Astrocyte of the cerebellum (primary cell): Measurements from ENCODE around the gene SLC2A11.

Experiments used
- DNase-seq: peaks from one replicate; pipeline ENCODE4 v3.0.0-alpha.2; 2011; ENCODE audit warnings: low read depth
- H3K4me3 ChIP-seq: 2 replicates; pipeline ENCODE4 v1.5.1; 2011; ENCODE audit warnings: mild to moderate bottlenecking, low read depth, low read length, moderate library complexity
- CTCF ChIP-seq: IDR thresholded peaks from 2 replicates; pipeline ENCODE4 v1.5.1; 2012; ENCODE audit warnings: low read length, low read depth, moderate library complexity, mild to moderate bottlenecking; ENCODE audit errors: missing control alignments
- in situ Hi-C: cut with HindIII; loops from 2 replicates; pipeline ENCODE4 v1.10.0; 2017; ENCODE audit warnings: low sequenced_read_pairs

SLC2A11 gene

GRCh38 chr22:23833017-23833751 lies 24.5 kb upstream of the SLC2A11 start:
- no peak for DNase-seq
- in situ Hi-C loops = loop anchor here (10.0 kb wide), 1 partner anchor 298 kb away; no protein-coding TSS in a partner anchor
- no peak for TF ChIP-seq CTCF
- H3K4me3 ChIP-seq = no peak overlapping the region

- no peak for DNase-seq
- TF ChIP-seq CTCF = no peak
- no peak overlapping the region for H3K4me3 ChIP-seq
- in situ Hi-C loops = loop anchor here (10.0 kb wide), 1 partner anchor 299 kb away; no protein-coding TSS in a partner anchor
Observed at GRCh38 chr22:23833911-23834317, 23.8 kb upstream of the SLC2A11 start.

GRCh38 chr22:23834406-23834792 lies 23.3 kb upstream of the SLC2A11 start:
- no peak for TF ChIP-seq CTCF
- in situ Hi-C loops = loop anchor here (10.0 kb wide), 1 partner anchor 300 kb away; no protein-coding TSS in a partner anchor
- H3K4me3 ChIP-seq = no peak overlapping the region
- no peak for DNase-seq

- in situ Hi-C loops = loop anchor here (10.0 kb wide), 1 partner anchor 300 kb away; no protein-coding TSS in a partner anchor
- TF ChIP-seq CTCF = no peak
- H3K4me3 ChIP-seq = no peak overlapping the region
- no peak for DNase-seq
Observed at GRCh38 chr22:23834793-23835483, 22.7 kb upstream of the SLC2A11 start.

- in situ Hi-C loops = loop anchor here (10.0 kb wide), 1 partner anchor 301 kb away; no protein-coding TSS in a partner anchor
- TF ChIP-seq CTCF = no peak
- DNase-seq = no peak
- no peak overlapping the region for H3K4me3 ChIP-seq
Observed at GRCh38 chr22:23835484-23836144, 22.1 kb upstream of the SLC2A11 start.

- in situ Hi-C loops = loop anchor here (10.0 kb wide), 1 partner anchor 301 kb away; no protein-coding TSS in a partner anchor
- no peak overlapping the region for H3K4me3 ChIP-seq
- no peak for DNase-seq
- TF ChIP-seq CTCF = no peak
Observed at GRCh38 chr22:23836281-23836680, 21.4 kb upstream of the SLC2A11 start.
